H1 (cell line): ENCODE results near the gene TIAM2. TPM values are rescaled to one million over a fixed set of nuclear protein-coding genes. Genes with fewer than 3 reads are reported as not detected.

Source experiments
- CTCF ChIA-PET: fragments of 300-600 bp; sonication (Branson Sonifier 250); formaldehyde crosslinking; loops from one replicate; lab custom pipeline; 2021; ENCODE audit not compliant: partially characterized antibody; lab: Charles Lee
- POLR2A ChIA-PET: fragments of 300-600 bp; sonication (Branson Sonifier 250); formaldehyde crosslinking; loops from one replicate; lab custom pipeline; 2021; ENCODE audit warnings: inconsistent platforms; ENCODE audit not compliant: partially characterized antibody; lab: Charles Lee
- DNase-seq, 2 experiments: peaks; one replicate each; pipeline versions ENCODE4 v3.0.0 to v3.0.0-alpha.2; 2010 to 2022; ENCODE audit warnings: low spot score in 2 of 2, low read depth in 1 of 2, mixed read lengths in 1 of 2
- FAIRE-seq: peaks from 2 replicates; lab custom pipeline; 2011; peaks lifted over from hg19 to GRCh38; lab: Jason Lieb, UNC
- H2AFZ ChIP-seq: 2 replicates; pipeline ENCODE4 v1.8.1; 2012; ENCODE audit warnings: low read length, inconsistent platforms
- H2AK5ac ChIP-seq: 2 replicates; pipeline ENCODE4 v1.6.1; 2013; ENCODE audit warnings: low read depth, low read length
- H2BK120ac ChIP-seq: replicated peaks from 2 replicates; pipeline ENCODE3; 2013; ENCODE audit warnings: low read depth, low read length, inconsistent platforms
- H2BK12ac ChIP-seq: 2 replicates; pipeline ENCODE4 v1.6.1; 2013; ENCODE audit warnings: low read depth, low read length
- H2BK15ac ChIP-seq: 2 replicates; pipeline ENCODE4 v1.6.1; 2013; ENCODE audit warnings: low read length
- H2BK20ac ChIP-seq: 2 replicates; pipeline ENCODE4 v1.6.1; 2013; ENCODE audit warnings: low read length
- H2BK5ac ChIP-seq: 2 replicates; pipeline ENCODE4 v1.6.1; 2013; ENCODE audit warnings: low read depth, low read length
- H3K14ac ChIP-seq: 2 replicates; pipeline ENCODE4 v1.6.1; 2013; ENCODE audit warnings: inconsistent platforms; ENCODE audit not compliant: insufficient read length
- H3K18ac ChIP-seq: 2 replicates; pipeline ENCODE4 v1.6.1; 2013; ENCODE audit warnings: low read length; ENCODE audit errors: extremely low read depth
- H3K23ac ChIP-seq: 2 replicates; pipeline ENCODE4 v1.6.1; 2013; ENCODE audit warnings: inconsistent platforms; ENCODE audit not compliant: insufficient read length
- H3K23me2 ChIP-seq: 2 replicates; pipeline ENCODE4 v1.6.1; 2013; ENCODE audit warnings: low read depth, low read length
- H3K27ac ChIP-seq: 2 replicates; pipeline ENCODE4 v1.6.1; 2011; ENCODE audit warnings: low read depth, low read length, inconsistent platforms
- H3K27me3 ChIP-seq, 4 experiments: replicated peaks in 1 of 4; 1 replicate in 1 of 4; 2 replicates in 3 of 4; pipeline versions ENCODE4 v1.6.1 to v1.8.1; 2011 to 2013; ENCODE audit warnings: low read length in 3 of 4, mild to moderate bottlenecking in 3 of 4, inconsistent platforms in 2 of 4, mixed read lengths in 2 of 4, moderate library complexity in 1 of 4; ENCODE audit not compliant: control insufficient read depth in 3 of 4, insufficient read depth in 3 of 4; ENCODE audit errors: extremely low read depth in 1 of 4
- H3K36me3 ChIP-seq, 4 experiments: 2 replicates each; pipeline versions ENCODE4 v1.6.1 to v1.8.1; 2011 to 2013; ENCODE audit warnings: mild to moderate bottlenecking in 4 of 4, low read length in 3 of 4, moderate library complexity in 2 of 4, control low read depth in 1 of 4, inconsistent platforms in 1 of 4; ENCODE audit not compliant: insufficient read depth in 4 of 4, control insufficient read depth in 2 of 4
- H3K4ac ChIP-seq: replicated peaks from 2 replicates; pipeline ENCODE3; 2013; ENCODE audit warnings: low read length, low read depth, mixed read lengths, inconsistent platforms; ENCODE audit not compliant: insufficient read length
- H3K4me1 ChIP-seq, 4 experiments: replicated peaks in 1 of 4; 1 replicate in 1 of 4; 2 replicates in 3 of 4; pipeline versions ENCODE4 v1.6.1 to v1.8.1; 2011 to 2013; ENCODE audit warnings: low read length in 3 of 4, inconsistent platforms in 2 of 4, mixed read lengths in 1 of 4; ENCODE audit not compliant: insufficient read depth in 4 of 4, control insufficient read depth in 3 of 4
- H3K4me2 ChIP-seq, 2 experiments: 2 replicates each; pipeline versions ENCODE4 v1.6.1 to v1.8.1; 2011 to 2013; ENCODE audit warnings: low read depth in 2 of 2, low read length in 2 of 2, control low read depth in 1 of 2, inconsistent platforms in 1 of 2, mild to moderate bottlenecking in 1 of 2; ENCODE audit not compliant: insufficient read depth in 1 of 2
- H3K4me3 ChIP-seq, 4 experiments: fragments of 200-600, 300-600 bp in 1 of 4; sonication (generic), shearing (Covaris generic), sonication (Bioruptor Twin) in 1 of 4; 2 replicates each; pipeline versions ENCODE4 v1.5.1 to v1.8.1; 2011 to 2016; ENCODE audit warnings: low read length in 4 of 4, low read depth in 3 of 4, control low read depth in 2 of 4, inconsistent platforms in 2 of 4, mild to moderate bottlenecking in 2 of 4, mixed read lengths in 1 of 4, moderate library complexity in 1 of 4; ENCODE audit not compliant: insufficient read depth in 2 of 4; ENCODE audit errors: extremely low read depth in 1 of 4
- H3K56ac ChIP-seq: replicated peaks from 2 replicates; pipeline ENCODE3; 2013; ENCODE audit warnings: low read depth, mild to moderate bottlenecking, mixed read lengths, low read length, inconsistent platforms; ENCODE audit not compliant: insufficient read length
- H3K79me1 ChIP-seq: 2 replicates; pipeline ENCODE4 v1.6.1; 2013; ENCODE audit warnings: low read depth, low read length, control low read depth
- H3K79me2 ChIP-seq, 2 experiments: 2 replicates each; pipeline versions ENCODE4 v1.6.1 to v1.8.1; 2012 to 2013; ENCODE audit warnings: low read length in 2 of 2, mild to moderate bottlenecking in 2 of 2, inconsistent platforms in 1 of 2; ENCODE audit not compliant: insufficient read depth in 2 of 2, control insufficient read depth in 1 of 2
- H3K9ac ChIP-seq, 4 experiments: replicated peaks in 1 of 4; 1 replicate in 1 of 4; 2 replicates in 3 of 4; pipeline versions ENCODE4 v1.6.1 to v1.8.1; 2011 to 2013; ENCODE audit warnings: low read depth in 3 of 4, low read length in 3 of 4, control low read depth in 2 of 4, mild to moderate bottlenecking in 2 of 4, moderate library complexity in 2 of 4, inconsistent platforms in 1 of 4; ENCODE audit errors: extremely low read depth in 1 of 4
- H3K9me3 ChIP-seq, 2 experiments: 2 replicates each; pipeline versions ENCODE4 v1.6.1 to v1.8.1; 2012 to 2013; ENCODE audit warnings: mild to moderate bottlenecking in 2 of 2, moderate library complexity in 2 of 2, control low read depth in 1 of 2, inconsistent platforms in 1 of 2, low read depth in 1 of 2, low read length in 1 of 2, mixed read lengths in 1 of 2; ENCODE audit not compliant: insufficient read depth in 2 of 2
- H4K20me1 ChIP-seq, 2 experiments: replicated peaks in 1 of 2; 2 replicates each; pipeline versions ENCODE3 to v1.8.1; 2011 to 2013; ENCODE audit warnings: inconsistent platforms in 2 of 2, low read length in 2 of 2, mild to moderate bottlenecking in 1 of 2; ENCODE audit not compliant: insufficient read depth in 2 of 2, control insufficient read depth in 1 of 2
- H4K5ac ChIP-seq: 2 replicates; pipeline ENCODE4 v1.6.1; 2013; ENCODE audit warnings: low read length, low read depth, mixed read lengths, inconsistent platforms; ENCODE audit not compliant: insufficient read length
- H4K8ac ChIP-seq: 2 replicates; pipeline ENCODE4 v1.8.0; 2013; ENCODE audit warnings: mild to moderate bottlenecking, moderate library complexity, low read length, inconsistent platforms; ENCODE audit not compliant: insufficient read depth; ENCODE audit errors: extremely low read depth
- H4K91ac ChIP-seq: replicated peaks from 2 replicates; pipeline ENCODE3; 2013; ENCODE audit warnings: low read length, mixed read lengths, inconsistent platforms; ENCODE audit not compliant: insufficient read length
- ASH2L ChIP-seq: fragments of 200-600, 300-600 bp; sonication (generic); IDR thresholded peaks from one replicate; pipeline ENCODE4 v1.7.1; 2017; ENCODE audit warnings: low read length
- ATF3 ChIP-seq: IDR thresholded peaks from 2 replicates; pipeline ENCODE4 v1.6.1; 2011; ENCODE audit warnings: low read depth, mild to moderate bottlenecking, low read length; ENCODE audit not compliant: insufficient read depth
- GABPA ChIP-seq: IDR thresholded peaks from 2 replicates; pipeline ENCODE4 v1.6.1; 2011; ENCODE audit warnings: mild to moderate bottlenecking, low read length, moderate library complexity, borderline replicate concordance; ENCODE audit not compliant: insufficient read depth
- HDAC6 ChIP-seq: IDR thresholded peaks from one replicate; pipeline ENCODE4 v1.7.1; 2012; ENCODE audit warnings: low read depth, mild to moderate bottlenecking, inconsistent platforms, low read length, moderate library complexity
- JUND ChIP-seq: IDR thresholded peaks from 2 replicates; pipeline ENCODE4 v1.6.1; 2011; ENCODE audit warnings: mild to moderate bottlenecking, improper control_type of control experiment, low read length
- KDM4A ChIP-seq: IDR thresholded peaks from one replicate; pipeline ENCODE4 v1.7.1; 2012; ENCODE audit warnings: low read depth, mild to moderate bottlenecking, moderate library complexity, low read length, inconsistent platforms; ENCODE audit not compliant: severe bottlenecking
- MAFK ChIP-seq: IDR thresholded peaks from 2 replicates; pipeline ENCODE4 v1.6.1; 2012; ENCODE audit warnings: low read depth, mild to moderate bottlenecking, improper control_type of control experiment, low read length
- POLR2AphosphoS5 ChIP-seq: IDR thresholded peaks from 2 replicates; pipeline ENCODE4 v1.6.1; 2011; ENCODE audit warnings: low read depth, low read length
- POU5F1 ChIP-seq: IDR thresholded peaks from 2 replicates; pipeline ENCODE4 v1.6.1; 2011; ENCODE audit warnings: low read depth, mild to moderate bottlenecking, low read length, moderate library complexity
- SAP30 ChIP-seq: fragments of 300-600 bp; sonication (generic); IDR thresholded peaks from 2 replicates; pipeline ENCODE4 v1.7.1; 2012; ENCODE audit warnings: low read length, moderate library complexity, mild to moderate bottlenecking, inconsistent platforms; ENCODE audit not compliant: insufficient read depth, insufficient replicate concordance
- SIRT6 ChIP-seq: IDR thresholded peaks from one replicate; pipeline ENCODE4 v1.7.1; 2012; ENCODE audit warnings: low read length, inconsistent platforms
- SIX5 ChIP-seq: IDR thresholded peaks from 2 replicates; pipeline ENCODE4 v1.6.1; 2011; ENCODE audit warnings: mild to moderate bottlenecking, low read depth, low read length
- SP4 ChIP-seq: IDR thresholded peaks from 2 replicates; pipeline ENCODE4 v1.6.1; 2012; ENCODE audit warnings: low read length, inconsistent platforms
- SRF ChIP-seq: IDR thresholded peaks from 2 replicates; pipeline ENCODE4 v1.6.1; 2011; ENCODE audit warnings: mild to moderate bottlenecking, low read depth, low read length, moderate library complexity
- TEAD4 ChIP-seq: IDR thresholded peaks from 2 replicates; pipeline ENCODE4 v1.6.1; 2012; ENCODE audit warnings: low read depth, low read length, inconsistent platforms, mixed read lengths
- WGBS, 2 experiments: shearing (Covaris generic) in 1 of 2; methylation state at CpG; one replicate each; pipeline versions ENCODE4 v1.1.6 to v1.1.7; 2013 to 2015; ENCODE audit warnings: low lambda C conversion rate in 2 of 2, mixed read lengths in 2 of 2, inconsistent platforms in 1 of 2, low coverage in 1 of 2, missing lambda C conversion rate in 1 of 2; ENCODE audit not compliant: insufficient replicate concordance in 2 of 2, insufficient coverage in 1 of 2, insufficient read length in 1 of 2; ENCODE audit errors: extremely low coverage in 1 of 2, missing lambda C conversion rate in 1 of 2; 5-methylcytosine and 5-hydroxymethylcytosine counted together
- polyA plus RNA-seq, 7 experiments: library from polyadenylated mRNA; depleted of rRNA in 3 of 7; stranded (reverse) in 5 of 7; unstranded in 2 of 7; fragments of >200 nt in 5 of 7; fragments of 200-250 nt in 2 of 7; gene quantifications; 1 replicate in 5 of 7; 2 replicates in 1 of 7; 4 replicates in 1 of 7; pipeline versions ENCODE4 v1.2.1 to v1.2.3, GENCODE V29; 2011 to 2013; ENCODE audit warnings: missing spikeins in 2 of 7, mixed read lengths in 2 of 7
- total RNA-seq: library from RNA; stranded (reverse); fragmentation: NEBNext Ultra II Directional; extraction: Animal tissue kit (Norgen Biotek cat#: 25700); gene quantifications from 2 replicates; pipeline ENCODE4 v1.2.1, GENCODE V29; 2021

The TIAM2 gene
- total and polyA plus RNA-seq, 2 of the 8 experiments (the other 6 are each of a cell fraction or from before 2014, with no cell fraction given), result 7.4 to 23.9 TPM

DNA sequence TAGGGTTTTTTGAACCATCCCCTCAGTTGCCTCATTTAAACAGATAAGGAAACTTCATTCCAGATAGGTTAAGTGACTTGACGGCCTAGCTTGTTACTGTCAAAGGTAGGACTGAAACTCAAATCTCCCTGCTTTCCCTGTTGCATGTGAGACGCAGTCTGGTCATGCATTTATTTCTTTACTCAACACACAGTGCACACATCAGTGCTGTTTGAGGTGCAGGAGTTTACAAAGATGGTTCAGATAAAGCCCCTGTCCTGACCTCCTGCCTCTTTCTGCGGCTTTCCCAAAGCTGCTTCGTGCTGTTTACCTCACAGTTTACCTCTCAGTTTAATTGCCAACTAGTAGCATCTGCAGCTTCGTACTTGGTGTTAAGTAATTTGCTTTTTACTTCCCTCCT, 26.6 kb downstream of the TIAM2 start:
- no peak overlapping the region for H2BK20ac ChIP-seq
- H3K9ac ChIP-seq, result no peak overlapping the region
- no peaks in the 10 kb centered on the region for H3K27me3 ChIP-seq
- FAIRE-seq (no peak), DNase-seq (no peak)
- POLR2A ChIA-PET, result interaction anchor here (1.6 kb wide), 1 partner anchor 116 kb away, joined by 3 read pairs; no protein-coding TSS in a partner anchor
- no peak overlapping the region for H2AK5ac ChIP-seq
- H4K5ac ChIP-seq, result no peak overlapping the region
- no peaks in the 10 kb centered on the region for H4K20me1 ChIP-seq
- no peaks in the 10 kb centered on the region for H3K23me2 ChIP-seq
- H4K91ac ChIP-seq, result no peak overlapping the region
- H3K4ac ChIP-seq, result no peak overlapping the region
- no peak overlapping the region for H4K8ac ChIP-seq
- no peak overlapping the region for H3K18ac ChIP-seq
- CTCF ChIA-PET, result interaction anchor here (0.5 to 1.2 kb wide), 4 partner anchors 11 to 323 kb away, joined by 3 to 4 read pairs (median 4); no protein-coding TSS in a partner anchor
- H3K4me2 ChIP-seq, result no peak overlapping the region
- no peak overlapping the region for H2BK5ac ChIP-seq
- no peak overlapping the region for H3K23ac ChIP-seq
- H3K79me1 ChIP-seq, result no peaks in the 10 kb centered on the region
- H2BK15ac ChIP-seq, result no peak overlapping the region
- H2AFZ ChIP-seq, result no peak overlapping the region
- H3K36me3 ChIP-seq, result no peaks in the 10 kb centered on the region
- peaks cover 0 to 7% (median under 1%) of the 10 kb centered on the region in 4 experiments; a peak in 2 of 7 replicates for H3K4me1 ChIP-seq
- no peak overlapping the region for H3K27ac ChIP-seq
- peaks cover 0 to 4% of the 10 kb centered on the region in 2 experiments; a peak in 1 of 4 replicates for H3K79me2 ChIP-seq
- no peak overlapping the region for H2BK120ac ChIP-seq
- peak overlapping the region; percentile 62; the same call in 1 of the 2 replicates for H2BK12ac ChIP-seq
- peaks cover 0 to 4% of the 10 kb centered on the region in 2 experiments; a peak in 1 of 4 replicates for H3K9me3 ChIP-seq
- H3K4me3 ChIP-seq, result no peak overlapping the region
- no peak overlapping the region for H3K56ac ChIP-seq
- WGBS, 2 experiments, result 94% methylated on average over 5 of the region's 5 CpGs; no CpG with 5 or more reads in 1 of the 2 experiments
- H3K14ac ChIP-seq, result no peak overlapping the region
- TF ChIP-seq KDM4A, result no peak
- TF ChIP-seq ASH2L, result no peak
- no peak for TF ChIP-seq JUND
- TF ChIP-seq SRF, result no peak
- no peak for TF ChIP-seq POLR2AphosphoS5
- no peak for TF ChIP-seq SIRT6
- TF ChIP-seq ATF3, result no peak
- TF ChIP-seq SIX5, result no peak
- TF ChIP-seq HDAC6, result no peak
- TF ChIP-seq SAP30, result no peak
- no peak for TF ChIP-seq POU5F1
- TF ChIP-seq GABPA, result no peak
- no peak for TF ChIP-seq MAFK
- no peak for TF ChIP-seq SP4
- no peak for TF ChIP-seq TEAD4
